ENCODE measurements around the gene PHLDB2.

- TF ChIP-seq CTCF (IDR thresholded peaks at IDR 0.05) (no peak), POLR2A (IDR thresholded peaks at IDR 0.05) (no peak)
Observed at GRCh38 chr3:111861391-111861790, 2.3 kb downstream of the PHLDB2 start.

Data from uterus (tissue), 2 donors.